Uterus (tissue), 2 donors: Measurements from ENCODE around the gene MAP2.

Experiments
- POLR2A ChIP-seq, 2 donors: fragments of 450-650 bp; IDR thresholded peaks; one replicate each; pipeline ENCODE4 v1.6.1; 2016; ENCODE audit warnings: antibody characterized with exemption in 2 of 2, mild to moderate bottlenecking in 1 of 2, moderate library complexity in 1 of 2
- TF ChIP-seq, protein P1 (sequence below), 4 experiments: fragments of 200-600 bp in 2 of 4; fragments of 450-650 bp in 2 of 4; sonication (generic) in 2 of 4; IDR thresholded peaks; one replicate each; pipeline ENCODE4 v1.5.1; 2016 to 2019; ENCODE audit warnings: antibody characterized with exemption in 4 of 4, mild to moderate bottlenecking in 2 of 4, moderate library complexity in 1 of 4

DNA sequence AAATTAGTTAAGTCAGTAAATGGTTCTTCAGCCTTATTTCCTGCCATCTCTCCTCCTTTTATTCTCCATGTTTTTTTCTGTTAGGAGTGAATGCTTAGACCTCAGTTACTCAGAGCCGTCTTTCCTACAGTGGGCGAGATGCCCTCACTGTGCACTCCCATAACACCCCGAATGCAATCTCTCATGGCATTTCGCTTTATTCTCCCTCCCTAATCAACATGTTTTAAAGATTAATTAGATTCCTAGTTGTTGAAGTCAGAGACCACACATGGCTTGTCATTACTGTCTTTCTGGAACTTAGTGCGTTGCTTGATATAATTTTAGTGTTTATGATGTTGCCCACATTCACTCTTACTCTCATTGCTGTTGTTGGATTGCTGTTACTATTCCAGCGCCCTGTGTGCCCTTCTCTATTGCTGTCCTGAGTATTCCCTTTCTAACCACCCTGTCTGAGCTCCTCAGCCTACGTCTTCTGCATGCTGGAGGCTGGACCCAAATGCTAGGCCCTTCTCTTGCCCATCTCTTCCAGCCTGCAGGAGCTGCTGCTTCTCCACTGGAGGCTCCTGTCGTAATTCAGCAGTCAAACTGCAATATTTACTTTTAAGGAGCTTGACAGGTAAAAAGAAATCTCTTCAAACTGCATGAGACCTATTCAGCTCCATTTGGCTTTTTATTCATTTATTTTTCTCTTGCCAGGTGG, 99.3 kb downstream of the MAP2 start:
- TF ChIP-seq POLR2A (IDR thresholded peaks at IDR 0.05) = no peak
- TF ChIP-seq, protein P1, sequence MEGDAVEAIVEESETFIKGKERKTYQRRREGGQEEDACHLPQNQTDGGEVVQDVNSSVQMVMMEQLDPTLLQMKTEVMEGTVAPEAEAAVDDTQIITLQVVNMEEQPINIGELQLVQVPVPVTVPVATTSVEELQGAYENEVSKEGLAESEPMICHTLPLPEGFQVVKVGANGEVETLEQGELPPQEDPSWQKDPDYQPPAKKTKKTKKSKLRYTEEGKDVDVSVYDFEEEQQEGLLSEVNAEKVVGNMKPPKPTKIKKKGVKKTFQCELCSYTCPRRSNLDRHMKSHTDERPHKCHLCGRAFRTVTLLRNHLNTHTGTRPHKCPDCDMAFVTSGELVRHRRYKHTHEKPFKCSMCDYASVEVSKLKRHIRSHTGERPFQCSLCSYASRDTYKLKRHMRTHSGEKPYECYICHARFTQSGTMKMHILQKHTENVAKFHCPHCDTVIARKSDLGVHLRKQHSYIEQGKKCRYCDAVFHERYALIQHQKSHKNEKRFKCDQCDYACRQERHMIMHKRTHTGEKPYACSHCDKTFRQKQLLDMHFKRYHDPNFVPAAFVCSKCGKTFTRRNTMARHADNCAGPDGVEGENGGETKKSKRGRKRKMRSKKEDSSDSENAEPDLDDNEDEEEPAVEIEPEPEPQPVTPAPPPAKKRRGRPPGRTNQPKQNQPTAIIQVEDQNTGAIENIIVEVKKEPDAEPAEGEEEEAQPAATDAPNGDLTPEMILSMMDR (IDR thresholded peaks at IDR 0.05) = no peak
